Neural progenitor cell (in vitro differentiated cells): ENCODE results near the gene TNIP1.

Experiments
- CTCF ChIP-seq: fragments of 200-600 bp; sonication (generic); IDR thresholded peaks from 2 replicates; pipeline ENCODE4 v1.5.1; 2017; ENCODE audit warnings: antibody characterized with exemption, mild to moderate bottlenecking
- EZH2 ChIP-seq: fragments of 200-600 bp; sonication (generic); IDR thresholded peaks from 2 replicates; pipeline ENCODE4 v1.6.1; 2017; ENCODE audit warnings: antibody characterized with exemption, mild to moderate bottlenecking, moderate library complexity

- TF ChIP-seq CTCF: no peak
- TF ChIP-seq EZH2: no peak
Observed at GRCh38 chr5:151113651-151114050, 32.8 kb upstream of the TNIP1 start.
